IMR-90 (cell line): ENCODE measurements around the gene ADCY2. TPM values are rescaled to one million over a fixed set of nuclear protein-coding genes. Genes with fewer than 3 reads are reported as not detected.

Experiments used
- ATAC-seq: fragments of 200-7000 bp; cut with Tn5 transposase; 2 replicates; pipeline ENCODE4 v1.9.1; 2020; ENCODE audit warnings: low read depth, mild to moderate bottlenecking, moderate library complexity
- BruUV-seq: library from RNA; stranded (reverse); fragments of 400-500 nt; replicated peaks from 2 replicates; lab custom pipeline; 2021; lab: Mats Ljungman, UMichigan
- CTCF ChIA-PET: fragments of 300-600 bp; formaldehyde crosslinking; extraction: SDS; loops from one replicate; lab custom pipeline; 2021; ENCODE audit warnings: antibody characterized with exemption; lab: Yijun Ruan, JAX
- POLR2A ChIA-PET: fragments of 300-600 bp; sonication (Branson Sonifier 250); formaldehyde crosslinking; loops from one replicate; lab custom pipeline; 2022; ENCODE audit warnings: antibody characterized with exemption; ENCODE audit not compliant: unreplicated experiment; lab: Charles Lee
- DNase-seq: peaks from one replicate; pipeline ENCODE4 v3.0.0; 2013
- H2AFZ ChIP-seq: replicated peaks from 2 replicates; pipeline ENCODE3; 2013; ENCODE audit warnings: low read length, mild to moderate bottlenecking; ENCODE audit not compliant: poor library complexity
- H2AK5ac ChIP-seq: 2 replicates; pipeline ENCODE4 v1.6.1; 2013; ENCODE audit warnings: low read depth, low read length, inconsistent platforms
- H2AK9ac ChIP-seq: replicated peaks from 2 replicates; pipeline ENCODE3; 2013; ENCODE audit warnings: mild to moderate bottlenecking, low read depth, low read length, moderate library complexity; ENCODE audit not compliant: poor library complexity
- H2BK120ac ChIP-seq: 2 replicates; pipeline ENCODE4 v1.6.1; 2013; ENCODE audit warnings: low read depth, low read length, inconsistent platforms
- H2BK15ac ChIP-seq: 3 replicates; pipeline ENCODE4 v1.6.1; 2013; ENCODE audit warnings: low read depth, low read length, inconsistent platforms
- H2BK20ac ChIP-seq: 2 replicates; pipeline ENCODE4 v1.6.1; 2013; ENCODE audit warnings: low read depth, mild to moderate bottlenecking, inconsistent platforms, low read length, moderate library complexity
- H2BK5ac ChIP-seq: 2 replicates; pipeline ENCODE4 v1.6.1; 2013; ENCODE audit warnings: mild to moderate bottlenecking, low read depth, low read length, inconsistent platforms; ENCODE audit not compliant: poor library complexity, severe bottlenecking
- H3K14ac ChIP-seq: replicated peaks from 2 replicates; pipeline ENCODE4 v1.6.1; 2013; ENCODE audit warnings: low read depth, low read length, inconsistent platforms
- H3K18ac ChIP-seq: 2 replicates; pipeline ENCODE4 v1.6.1; 2013; ENCODE audit warnings: low read depth, low read length, control low read depth
- H3K23ac ChIP-seq: 2 replicates; pipeline ENCODE4 v1.6.1; 2013; ENCODE audit warnings: low read depth, low read length, inconsistent platforms
- H3K27ac ChIP-seq: 2 replicates; pipeline ENCODE4 v1.5.1; 2013; ENCODE audit warnings: mild to moderate bottlenecking, control low read depth, low read length; ENCODE audit not compliant: insufficient read depth
- H3K27me3 ChIP-seq: 2 replicates; pipeline ENCODE4 v1.6.1; 2013; ENCODE audit warnings: low read length; ENCODE audit not compliant: control insufficient read depth, insufficient read depth
- H3K36me3 ChIP-seq: 2 replicates; pipeline ENCODE4 v1.6.1; 2013; ENCODE audit warnings: low read length, mixed read lengths; ENCODE audit not compliant: control insufficient read depth, insufficient read depth
- H3K4ac ChIP-seq: 2 replicates; pipeline ENCODE4 v1.6.1; 2013; ENCODE audit warnings: low read depth, low read length, inconsistent platforms
- H3K4me1 ChIP-seq: 2 replicates; pipeline ENCODE4 v1.6.1; 2013; ENCODE audit warnings: low read length, mixed read lengths; ENCODE audit not compliant: control insufficient read depth, insufficient read depth
- H3K4me2 ChIP-seq: 2 replicates; pipeline ENCODE4 v1.6.1; 2013; ENCODE audit warnings: low read depth, mild to moderate bottlenecking, control low read depth, low read length, moderate library complexity
- H3K4me3 ChIP-seq: 2 replicates; pipeline ENCODE4 v1.5.1; 2013; ENCODE audit warnings: low read depth, mild to moderate bottlenecking, control low read depth, low read length, moderate library complexity; ENCODE audit not compliant: insufficient read depth
- H3K56ac ChIP-seq: 2 replicates; pipeline ENCODE4 v1.6.1; 2013; ENCODE audit warnings: low read length, inconsistent platforms; ENCODE audit not compliant: insufficient read depth; ENCODE audit errors: extremely low read depth
- H3K79me1 ChIP-seq, 2 experiments: 2 replicates each; pipeline ENCODE4 v1.6.1; 2013; ENCODE audit warnings: low read length in 2 of 2, inconsistent platforms in 1 of 2, low read depth in 1 of 2
- H3K9ac ChIP-seq: 2 replicates; pipeline ENCODE4 v1.6.1; 2013; ENCODE audit warnings: low read depth, low read length, control low read depth
- H3K9me1 ChIP-seq: 2 replicates; pipeline ENCODE4 v1.6.1; 2013; ENCODE audit warnings: low read length, inconsistent platforms; ENCODE audit not compliant: insufficient read depth
- H3K9me3 ChIP-seq: 2 replicates; pipeline ENCODE4 v1.6.1; 2013; ENCODE audit warnings: low read length; ENCODE audit not compliant: control insufficient read depth, insufficient read depth
- H4K20me1 ChIP-seq: 2 replicates; pipeline ENCODE4 v1.6.1; 2013; ENCODE audit warnings: low read length, inconsistent platforms; ENCODE audit not compliant: insufficient read depth
- H4K5ac ChIP-seq: 2 replicates; pipeline ENCODE4 v1.6.1; 2013; ENCODE audit warnings: mild to moderate bottlenecking, low read depth, low read length, control low read depth
- H4K8ac ChIP-seq, 2 experiments: 2 replicates each; pipeline ENCODE4 v1.6.1; 2013; ENCODE audit warnings: low read depth in 2 of 2, low read length in 2 of 2, control low read depth in 1 of 2, inconsistent platforms in 1 of 2
- H4K91ac ChIP-seq: 2 replicates; pipeline ENCODE4 v1.6.1; 2013; ENCODE audit warnings: low read depth, low read length, inconsistent platforms; ENCODE audit not compliant: insufficient read depth
- MAZ ChIP-seq: IDR thresholded peaks from 2 replicates; pipeline ENCODE4 v1.6.1; 2012; ENCODE audit warnings: low read depth, mild to moderate bottlenecking, low read length, improper control_type of control experiment, moderate library complexity, borderline replicate concordance
- WGBS, 2 experiments: methylation state at CpG; one replicate each; pipeline versions ENCODE4 v1.1.5 to v1.1.7; 2013; ENCODE audit warnings: missing lambda C conversion rate in 2 of 2; ENCODE audit not compliant: insufficient read length in 1 of 2; ENCODE audit errors: extremely low coverage in 2 of 2; 5-methylcytosine and 5-hydroxymethylcytosine counted together
- dilution Hi-C: fragments of 300-500 bp; cut with HindIII; formaldehyde crosslinking; loops from one replicate; pipeline ENCODE4 v1.14.3; 2018; ENCODE audit warnings: low sequenced_read_pairs; ENCODE audit not compliant: unreplicated experiment
- in situ Hi-C: fragments of 300-500 bp; cut with MboI; formaldehyde crosslinking; loops from 3 replicates; pipeline ENCODE4 v1.14.3; 2019; ENCODE audit warnings: low sequenced_read_pairs, inconsistent platforms, mixed read lengths
- intact Hi-C: fragments of 100-400 bp; cut with micrococcal nuclease; formaldehyde crosslinking; loops from 2 replicates; pipeline ENCODE4 v1.10.0; 2022
- polyA plus RNA-seq, 3 experiments: library from polyadenylated mRNA; depleted of rRNA; stranded (reverse); fragments of >200 nt; gene quantifications; 2 replicates each; pipeline ENCODE4 v1.2.3, GENCODE V29; 2012; ENCODE audit warnings: low replicate concordance in 1 of 3
- total RNA-seq: library from RNA; depleted of rRNA; stranded (reverse); fragments of >200 nt; gene quantifications from 2 replicates; pipeline ENCODE4 v1.2.3, GENCODE V29; 2012
- TF ChIP-seq, protein P1 (sequence below): conservative IDR thresholded peaks from 2 replicates; pipeline ENCODE4 v1.5.1; 2012; ENCODE audit warnings: mild to moderate bottlenecking, low read depth, low read length, improper control_type of control experiment

ADCY2 gene
- total and polyA plus RNA-seq, 2 of the 4 experiments (the other 2 are of a cell fraction): not detected

DNA sequence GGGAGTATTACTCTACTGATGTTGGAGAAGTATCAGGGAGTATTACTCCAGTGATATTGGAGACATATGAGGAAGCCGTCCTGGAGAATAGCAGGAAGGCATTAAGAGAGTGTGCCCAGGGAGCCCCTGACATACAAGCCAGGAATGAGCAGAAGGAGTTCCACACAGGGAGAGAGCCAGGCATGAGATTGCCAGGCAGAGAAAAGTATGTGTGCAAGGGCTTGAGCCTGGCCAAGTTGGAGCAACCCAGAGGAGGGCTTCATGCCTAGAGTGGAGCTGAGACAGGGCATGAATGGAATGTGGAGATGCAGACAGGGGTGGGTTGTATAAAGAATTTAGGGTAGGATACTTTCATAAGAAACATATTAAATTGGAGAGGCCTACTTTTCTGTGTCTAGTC lies 213.8 kb downstream of the ADCY2 start:
- H3K9me1 ChIP-seq: no peaks in the 10 kb centered on the region
- H3K4ac ChIP-seq: no peak overlapping the region
- in situ Hi-C loops (no loop called here), intact Hi-C loops (no loop called here), dilution Hi-C loops (no loop called here)
- CTCF ChIA-PET: no interaction called here
- ATAC-seq (no peak), DNase-seq (no peak)
- BruUV-seq: no TSS peak
- WGBS, 2 experiments: no CpG with 5 or more reads among the region's 1 CpG
- no peak overlapping the region for H3K23ac ChIP-seq
- H3K4me2 ChIP-seq: no peak overlapping the region
- H3K56ac ChIP-seq: no peak overlapping the region
- no peak overlapping the region for H3K27ac ChIP-seq
- H2BK15ac ChIP-seq: no peak overlapping the region
- H3K36me3 ChIP-seq: no peaks in the 10 kb centered on the region
- no peak overlapping the region for H4K91ac ChIP-seq
- H2AK5ac ChIP-seq: no peak overlapping the region
- H2BK20ac ChIP-seq: no peak overlapping the region
- H4K5ac ChIP-seq: no peak overlapping the region
- no peaks in the 10 kb centered on the region for H3K27me3 ChIP-seq
- H2AFZ ChIP-seq: no peak overlapping the region
- no peak overlapping the region for H3K9ac ChIP-seq
- POLR2A ChIA-PET: no interaction called here
- H2AK9ac ChIP-seq: no peak overlapping the region
- no peak overlapping the region for H3K18ac ChIP-seq
- H2BK5ac ChIP-seq: no peak overlapping the region
- peaks cover 12% of the 10 kb centered on the region for H3K9me3 ChIP-seq
- TF ChIP-seq MAZ: no peak
- TF ChIP-seq, protein P1, sequence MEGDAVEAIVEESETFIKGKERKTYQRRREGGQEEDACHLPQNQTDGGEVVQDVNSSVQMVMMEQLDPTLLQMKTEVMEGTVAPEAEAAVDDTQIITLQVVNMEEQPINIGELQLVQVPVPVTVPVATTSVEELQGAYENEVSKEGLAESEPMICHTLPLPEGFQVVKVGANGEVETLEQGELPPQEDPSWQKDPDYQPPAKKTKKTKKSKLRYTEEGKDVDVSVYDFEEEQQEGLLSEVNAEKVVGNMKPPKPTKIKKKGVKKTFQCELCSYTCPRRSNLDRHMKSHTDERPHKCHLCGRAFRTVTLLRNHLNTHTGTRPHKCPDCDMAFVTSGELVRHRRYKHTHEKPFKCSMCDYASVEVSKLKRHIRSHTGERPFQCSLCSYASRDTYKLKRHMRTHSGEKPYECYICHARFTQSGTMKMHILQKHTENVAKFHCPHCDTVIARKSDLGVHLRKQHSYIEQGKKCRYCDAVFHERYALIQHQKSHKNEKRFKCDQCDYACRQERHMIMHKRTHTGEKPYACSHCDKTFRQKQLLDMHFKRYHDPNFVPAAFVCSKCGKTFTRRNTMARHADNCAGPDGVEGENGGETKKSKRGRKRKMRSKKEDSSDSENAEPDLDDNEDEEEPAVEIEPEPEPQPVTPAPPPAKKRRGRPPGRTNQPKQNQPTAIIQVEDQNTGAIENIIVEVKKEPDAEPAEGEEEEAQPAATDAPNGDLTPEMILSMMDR: no peak
- no peak overlapping the region for H3K4me3 ChIP-seq
- no peak overlapping the region for H3K14ac ChIP-seq
- H4K8ac ChIP-seq: no peak overlapping the region
- H4K20me1 ChIP-seq: no peaks in the 10 kb centered on the region
- H3K4me1 ChIP-seq: no peaks in the 10 kb centered on the region
- H2BK120ac ChIP-seq: no peak overlapping the region
- H3K79me1 ChIP-seq: no peaks in the 10 kb centered on the region
